Right renal cortex interstitium (tissue), 3 donors: ENCODE measurements around the gene PRR7. TPM values are rescaled to one million over a fixed set of nuclear protein-coding genes. Genes with fewer than 3 reads are reported as not detected.
A peak's percentile ranks its signal among the peaks of the same experiment; 100 is the strongest.
"Not testable (repeated sequence)": the region's sequence is repeated elsewhere in the genome, so short reads cannot be mapped to it uniquely, and the experiment has no call there.

Experiments
- DNase-seq, 3 donors: peaks; one replicate each; pipeline ENCODE4 v3.0.0-alpha.2; 2013; ENCODE audit warnings: low read depth in 3 of 3, low spot score in 2 of 3
- polyA plus RNA-seq, 3 donors: library from polyadenylated mRNA; unstranded; fragments of 120-200 nt; gene quantifications; one replicate each; pipeline ENCODE4 v1.2.1, GENCODE V29; 2013; ENCODE audit not compliant: insufficient read length in 3 of 3

The PRR7 gene, protein sequence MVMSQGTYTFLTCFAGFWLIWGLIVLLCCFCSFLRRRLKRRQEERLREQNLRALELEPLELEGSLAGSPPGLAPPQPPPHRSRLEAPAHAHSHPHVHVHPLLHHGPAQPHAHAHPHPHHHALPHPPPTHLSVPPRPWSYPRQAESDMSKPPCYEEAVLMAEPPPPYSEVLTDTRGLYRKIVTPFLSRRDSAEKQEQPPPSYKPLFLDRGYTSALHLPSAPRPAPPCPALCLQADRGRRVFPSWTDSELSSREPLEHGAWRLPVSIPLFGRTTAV
- 1 to 10 TPM in 1 of 3 donors, under 1 TPM in 2; 0.95 to 1.1 (median 0.97) TPM for polyA plus RNA-seq

DNA sequence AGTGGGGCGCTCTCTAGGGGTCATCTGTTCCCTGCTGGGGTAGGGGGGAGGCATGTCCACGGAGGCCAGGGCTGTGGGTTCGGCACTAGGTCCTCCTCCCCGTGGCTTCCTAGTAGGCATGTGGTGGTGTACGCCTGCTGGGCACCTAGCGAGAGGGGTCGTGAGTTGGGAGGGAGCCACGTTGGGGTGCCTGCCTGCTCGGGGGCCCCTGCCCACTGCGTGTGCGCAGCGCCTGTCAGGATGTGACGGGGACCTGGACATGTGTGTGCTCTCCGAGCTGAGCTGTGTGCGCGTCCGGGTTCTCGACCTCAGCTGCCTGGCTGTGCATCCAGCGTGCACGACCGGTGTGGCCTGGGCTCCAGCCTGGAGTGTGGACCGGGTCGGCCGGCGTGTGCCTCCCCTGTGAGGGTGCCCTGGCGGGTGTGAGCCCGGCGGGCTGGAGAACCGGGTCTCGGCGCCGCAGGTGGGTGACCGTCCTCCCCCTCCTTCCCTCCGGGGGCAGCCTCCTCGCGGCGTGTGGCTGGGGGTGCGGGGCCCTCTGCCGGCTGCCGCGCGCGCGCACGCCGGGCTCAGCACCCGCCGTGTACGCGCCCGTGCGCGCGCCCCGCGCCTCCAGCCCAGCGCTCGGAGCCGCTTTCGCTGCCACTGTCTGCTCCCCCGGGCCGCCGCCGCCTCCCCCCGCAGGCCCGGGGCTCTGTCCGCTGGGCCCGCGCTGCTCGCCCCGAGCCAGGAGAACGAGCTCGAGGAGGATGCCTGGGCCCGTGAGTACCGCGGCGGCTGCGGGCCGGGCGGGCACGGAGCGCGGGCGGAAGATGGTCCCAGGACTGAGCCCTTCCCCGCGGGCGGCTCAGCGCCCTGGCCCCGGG lies at the start of gene PRR7:
Gene PRR7 (plus strand): TSS at position 615 of the 866 bp plus-strand sequence. CDS start 8,254 bp downstream, outside the sequence.
- peak in 1 of 3 donors; percentile 51 for DNase-seq

DNA sequence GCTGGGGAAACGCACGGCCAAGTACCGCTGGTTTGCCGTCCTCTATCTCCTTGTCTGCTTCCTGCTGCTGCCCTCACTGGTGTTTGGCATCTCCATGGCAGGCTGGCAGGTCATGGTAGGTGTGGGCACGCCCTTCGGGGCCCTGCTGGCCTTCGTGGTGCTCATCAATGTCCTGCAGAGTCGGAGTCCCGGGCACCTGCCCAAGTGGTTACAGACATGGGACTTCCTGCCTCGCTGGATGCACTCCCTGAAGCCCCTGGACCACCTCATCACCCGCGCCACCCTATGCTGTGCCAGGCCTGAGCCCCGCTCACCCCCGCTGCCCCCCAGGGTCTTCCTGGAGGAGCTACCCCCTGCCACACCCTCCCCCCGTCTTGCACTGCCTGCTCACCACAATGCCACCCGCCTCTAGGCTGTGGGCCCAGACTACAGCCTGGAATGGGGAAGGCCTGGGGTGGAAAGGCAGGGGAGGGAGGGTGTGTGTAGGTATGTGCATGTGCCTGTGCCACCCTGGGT lies 48.7 kb upstream of the PRR7 start:
- no peak for DNase-seq

DNA sequence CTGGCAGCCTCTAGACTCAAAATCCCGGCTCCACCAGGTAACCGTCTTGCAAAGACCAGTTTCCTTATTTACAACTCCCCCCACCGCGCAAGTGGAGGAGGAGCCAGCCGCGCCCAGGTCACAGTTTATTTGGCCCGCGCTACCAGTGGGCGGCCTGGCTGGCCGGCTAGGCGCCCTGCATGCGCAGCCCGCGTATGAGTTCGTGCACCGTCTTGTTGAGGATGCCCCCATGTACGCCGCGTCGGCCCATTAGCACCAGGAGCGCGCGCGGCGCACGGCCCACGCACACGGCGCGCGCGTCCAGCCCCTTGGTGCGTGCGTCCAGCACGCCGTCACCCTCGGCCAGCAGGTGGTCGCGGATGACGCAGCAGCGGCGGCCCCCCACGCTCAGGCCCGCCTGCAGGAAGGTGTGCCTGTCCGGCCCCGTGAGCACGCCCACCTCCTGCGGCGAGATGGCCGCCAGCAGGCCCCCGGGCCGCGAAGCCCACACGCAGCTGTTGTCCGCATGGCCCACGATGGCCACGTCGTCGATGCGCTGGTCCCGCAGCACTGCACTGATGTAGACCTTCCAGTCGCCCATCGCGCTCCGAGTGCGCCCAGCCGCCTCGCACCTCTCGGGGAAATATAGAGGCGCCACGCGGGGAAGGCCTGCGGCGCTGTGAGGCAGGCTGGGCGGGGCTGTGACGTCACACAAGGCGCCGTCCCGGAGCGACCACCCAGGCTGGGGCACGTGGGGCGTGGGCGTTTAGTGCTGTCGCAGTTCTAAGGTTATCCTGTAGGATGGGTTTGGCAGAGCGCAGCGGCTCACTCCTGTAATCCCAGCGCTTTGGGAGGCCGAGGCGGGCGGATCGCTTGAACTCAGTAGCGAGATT lies 46.4 kb upstream of the PRR7 start, which contains the start of gene PFN3:
Gene PFN3 (minus strand): TSS at position 665 of the 872 bp plus-strand sequence. CDS start 85 bp downstream, at position 580.
- no peak for DNase-seq

DNA sequence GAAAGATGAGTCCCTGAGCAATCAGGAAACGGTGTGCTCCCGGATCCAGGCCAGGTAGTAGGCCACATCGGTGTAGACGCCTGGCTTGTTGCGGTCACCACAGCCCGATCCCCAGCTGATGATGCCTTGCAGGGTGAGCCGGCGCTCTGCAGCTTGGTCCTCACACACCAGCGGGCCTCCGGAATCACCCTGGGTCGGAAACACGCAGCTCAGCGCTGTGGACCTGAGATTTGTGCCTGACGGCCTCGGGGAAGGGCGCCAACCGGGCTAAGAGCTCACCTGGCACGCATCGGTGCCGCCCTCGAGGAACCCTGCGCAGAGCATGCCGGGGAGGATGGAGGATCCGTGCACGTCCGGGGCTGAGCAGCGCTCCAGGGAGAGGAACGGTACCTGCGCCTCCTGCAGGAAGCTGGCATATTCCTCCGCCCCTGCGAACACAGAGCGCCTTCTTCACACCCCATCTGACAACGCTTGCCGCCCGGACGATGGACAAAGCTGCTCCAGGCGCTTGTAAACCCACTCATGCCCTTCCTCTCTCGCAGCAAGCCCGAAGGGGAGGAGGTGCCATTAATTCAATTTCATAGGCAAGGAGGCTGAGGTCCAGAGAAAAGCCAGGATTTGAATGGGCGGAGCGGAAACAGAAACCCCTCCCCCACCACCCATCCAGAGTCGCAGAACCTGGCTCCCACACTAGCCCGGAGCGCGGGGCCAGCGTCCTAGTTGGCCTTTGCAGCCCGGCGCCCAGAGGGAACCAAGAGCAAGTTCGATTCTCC lies 44.2 kb upstream of the PRR7 start:
- peak in 1 of 3 donors; percentile 57 for DNase-seq

GRCh38 chr5:177403102-177403791 lies 43.4 kb upstream of the PRR7 start:
- no peak for DNase-seq

GRCh38 chr5:177403792-177404640 lies 42.6 kb upstream of the PRR7 start:
- peak in 1 of 3 donors; percentile 53 for DNase-seq

- DNase-seq = no peak
Observed at GRCh38 chr5:177404641-177405179, 41.9 kb upstream of the PRR7 start.

DNA sequence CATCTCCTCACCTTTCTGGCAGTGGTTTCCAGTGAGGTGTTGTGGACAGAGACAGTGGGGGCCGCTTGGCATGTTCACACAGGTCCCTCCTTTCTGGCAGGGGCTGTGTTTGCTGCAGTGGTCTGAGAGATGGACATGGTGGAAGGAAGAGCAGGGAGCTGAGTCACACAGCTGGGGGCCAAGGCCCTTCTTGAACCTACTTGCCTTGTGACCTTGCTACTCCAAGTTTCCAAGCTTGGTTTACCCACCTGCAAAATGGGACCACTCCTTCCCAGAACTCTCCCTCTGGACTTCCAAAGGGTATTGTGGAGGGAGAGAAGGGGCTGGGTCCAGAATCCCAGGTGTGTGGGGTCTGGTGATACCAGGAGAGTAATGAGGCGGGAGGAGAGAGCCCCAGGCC lies 41.3 kb upstream of the PRR7 start:
- DNase-seq = no peak

DNA sequence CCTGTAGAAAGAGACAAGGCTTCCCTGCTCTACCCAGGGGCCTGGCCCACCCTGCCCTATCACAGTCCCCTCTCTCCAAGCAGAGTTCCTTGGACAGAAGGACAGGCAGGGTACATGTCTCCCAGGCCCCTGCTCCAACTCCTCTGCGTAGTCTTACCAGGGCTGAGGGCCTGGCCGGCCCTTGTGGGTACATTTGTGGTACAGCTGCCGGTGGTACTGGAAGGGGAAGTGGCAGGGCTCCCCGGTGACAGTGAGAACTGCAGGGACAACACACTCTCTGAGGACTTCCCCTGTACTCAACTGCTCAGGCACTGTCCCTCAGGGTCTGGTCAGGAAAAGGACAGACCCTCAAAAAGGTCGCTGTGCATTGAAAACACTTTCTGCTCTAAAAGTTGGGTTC lies 40.8 kb upstream of the PRR7 start:
- no peak for DNase-seq

DNA sequence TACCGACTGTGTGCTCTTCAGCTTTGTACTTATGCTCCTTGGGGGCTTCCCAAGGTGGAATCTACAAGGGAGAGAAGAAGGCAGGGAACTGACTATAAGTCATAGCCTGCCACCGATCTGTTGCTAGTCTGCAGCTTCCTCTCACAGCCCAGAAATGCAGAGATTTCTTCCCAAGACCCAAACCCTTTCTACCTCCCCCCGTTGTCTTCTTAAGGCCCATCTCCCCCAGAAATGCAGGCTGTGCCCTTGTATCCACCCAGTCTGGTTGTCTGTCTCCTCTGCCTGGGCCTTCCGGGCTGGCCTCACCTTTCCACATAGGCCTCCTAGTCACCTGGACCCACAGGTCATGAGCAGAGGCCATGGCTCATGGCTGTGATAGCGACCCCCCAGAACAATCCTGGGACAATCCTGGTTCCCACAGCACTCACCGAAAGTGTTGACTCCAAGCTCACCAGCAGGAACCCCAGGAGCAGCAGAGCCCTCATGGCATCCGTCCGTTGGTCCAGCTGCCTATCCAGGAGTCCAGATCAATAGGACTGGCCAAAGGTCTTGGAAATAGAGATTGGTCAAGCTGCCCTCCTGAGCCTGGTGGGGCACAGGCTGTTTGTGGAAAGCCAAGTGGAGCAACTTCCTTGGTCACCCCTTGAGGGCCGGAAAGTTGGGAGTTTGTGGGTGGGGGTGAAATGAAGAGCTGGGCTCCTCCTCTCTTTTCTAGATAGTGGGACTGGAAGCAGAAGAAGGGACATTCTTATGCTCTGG lies 37.4 kb upstream of the PRR7 start, which contains the start of gene F12:
Gene F12 (minus strand): TSS at position 522 of the 759 bp plus-strand sequence. CDS start 37 bp downstream, at position 485.
- DNase-seq = no peak

DNA sequence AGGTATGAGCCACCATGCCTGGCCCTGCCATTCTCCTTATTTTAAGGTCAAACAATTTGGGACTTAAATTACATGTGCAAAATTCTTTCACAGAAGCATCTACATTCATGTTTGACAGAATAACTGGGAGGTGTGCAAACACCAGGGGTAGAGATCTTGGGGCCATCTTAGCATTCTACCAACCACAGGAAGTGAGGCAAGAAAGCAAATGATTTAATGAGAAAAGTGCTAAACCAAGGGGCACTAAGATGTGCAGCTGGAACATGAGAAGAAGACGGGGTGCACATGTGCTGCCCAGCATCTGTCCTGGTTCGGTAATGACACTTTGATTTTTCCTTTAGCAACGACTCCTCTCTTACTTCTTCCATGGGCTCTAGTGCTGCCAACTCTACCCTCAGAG lies 36.0 kb upstream of the PRR7 start:
- DNase-seq = no peak

- DNase-seq = no peak
Observed at GRCh38 chr5:177412603-177413233, 33.9 kb upstream of the PRR7 start.

- DNase-seq = no peak
Observed at GRCh38 chr5:177414481-177414880, 32.1 kb upstream of the PRR7 start.

DNA sequence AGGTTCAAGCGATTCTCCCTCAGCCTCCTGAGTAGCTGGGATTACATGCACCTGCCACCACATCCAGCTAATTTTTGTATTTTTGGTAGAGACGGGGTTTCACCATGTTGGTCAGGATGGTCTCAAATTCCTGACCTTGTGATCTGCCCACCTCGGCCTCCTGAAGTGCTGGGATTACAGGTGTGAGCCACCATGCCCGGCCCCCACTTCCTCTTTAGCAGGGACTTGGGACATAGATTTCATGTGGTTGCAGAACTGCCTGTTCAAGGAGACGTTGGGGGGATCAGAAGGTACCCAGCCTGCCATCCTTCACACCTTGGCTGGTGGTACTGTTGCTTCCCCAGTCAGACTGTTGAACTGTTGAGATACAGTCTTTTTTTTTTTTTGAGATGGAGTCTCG lies 29.5 kb upstream of the PRR7 start:
- not testable (repeated sequence) for DNase-seq

DNA sequence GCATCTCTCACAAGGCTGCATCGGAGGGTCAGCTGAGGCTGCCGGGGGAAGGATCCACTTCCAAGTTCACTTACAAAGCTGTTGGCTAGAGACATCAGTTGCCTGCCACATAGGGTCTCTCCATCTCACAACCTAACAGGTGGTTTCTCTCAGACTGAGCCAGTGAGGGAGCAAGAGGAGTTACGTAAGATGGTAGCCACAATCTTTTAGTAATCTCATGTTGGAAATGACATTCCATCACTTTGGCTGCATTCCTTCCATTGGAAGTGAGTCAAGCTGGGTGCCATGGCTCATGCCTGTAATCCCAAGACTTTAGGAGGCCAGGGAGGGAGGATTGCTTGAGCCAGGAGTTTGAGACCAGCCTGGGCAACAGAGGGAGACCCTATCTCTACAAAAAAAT lies 27.6 kb upstream of the PRR7 start:
- no peak for DNase-seq

- not testable (repeated sequence) for DNase-seq
Observed at GRCh38 chr5:177420472-177420871, 26.1 kb upstream of the PRR7 start.
